ENCODE data around the gene DHRSX. TPM values are rescaled to one million over a fixed set of nuclear protein-coding genes. Genes with fewer than 3 reads are reported as not detected.

Gene DHRSX
- total and polyA plus RNA-seq, 2 experiments from 2014 or later: 15.2 to 30.2 TPM

DNA sequence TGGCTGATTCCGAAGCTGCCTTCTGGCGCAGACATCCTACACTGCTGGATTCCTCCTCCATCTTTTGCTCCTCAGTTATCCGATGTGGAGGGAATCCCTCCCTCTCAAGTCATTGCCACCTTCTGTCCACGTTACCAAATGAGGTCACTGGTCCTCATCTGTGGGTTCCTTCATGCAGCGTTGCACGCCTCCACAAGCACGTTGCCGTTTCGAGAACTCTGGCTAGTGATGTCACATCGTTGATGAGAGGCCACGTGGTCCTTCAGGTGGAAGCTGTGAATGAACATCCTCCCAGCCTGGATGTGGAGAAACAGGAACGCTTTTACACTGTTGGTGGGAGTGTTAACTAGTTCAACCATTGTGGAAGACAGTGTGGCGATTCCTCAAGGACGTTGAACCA, 323.2 kb downstream of the DHRSX start:
- Histone ChIP-seq H3K27ac (no peak overlapping the region), H3K9me3 (ENCODE audit: low read depth) (no peaks in the 10 kb centered on the region), H3F3A (ENCODE audit: insufficient read depth) (no peaks in the 10 kb centered on the region), H3K36me3 (ENCODE audit: low read depth) (no peaks in the 10 kb centered on the region), H4K20me1 (ENCODE audit: insufficient read depth) (no peaks in the 10 kb centered on the region), H3K9ac (no peak overlapping the region), H3K4me3 (no peak overlapping the region), H3K4me2 (ENCODE audit: unreplicated experiment) (no peak overlapping the region), H3K79me2 (ENCODE audit: insufficient read depth) (no peaks in the 10 kb centered on the region), H2AFZ (no peak overlapping the region), H3K27me3 (replicated peaks; ENCODE audit: insufficient read depth) (no peaks in the 10 kb centered on the region), H3K9me2 (ENCODE audit: insufficient read depth) (no peaks in the 10 kb centered on the region), H3K4me1 (ENCODE audit: insufficient read depth) (no peaks in the 10 kb centered on the region)
- DNase-seq: no peak
- 76 to 79% methylated on average over 14 of the region's 14 CpGs for WGBS, 2 experiments (ENCODE audit: low coverage in 1 of 2, low lambda C conversion rate in 2 of 2, missing lambda C conversion rate in 2 of 2)
- in situ Hi-C loops (cut with MboI): no loop called here
- no peak for TF ChIP-seq EZH2 (IDR thresholded peaks at IDR 0.05; ENCODE audit: insufficient read depth, poor library complexity, severe bottlenecking)
- TF ChIP-seq EZH2phosphoT487 (IDR thresholded peaks at IDR 0.05; ENCODE audit: insufficient read depth, low read depth): no peak

DNA sequence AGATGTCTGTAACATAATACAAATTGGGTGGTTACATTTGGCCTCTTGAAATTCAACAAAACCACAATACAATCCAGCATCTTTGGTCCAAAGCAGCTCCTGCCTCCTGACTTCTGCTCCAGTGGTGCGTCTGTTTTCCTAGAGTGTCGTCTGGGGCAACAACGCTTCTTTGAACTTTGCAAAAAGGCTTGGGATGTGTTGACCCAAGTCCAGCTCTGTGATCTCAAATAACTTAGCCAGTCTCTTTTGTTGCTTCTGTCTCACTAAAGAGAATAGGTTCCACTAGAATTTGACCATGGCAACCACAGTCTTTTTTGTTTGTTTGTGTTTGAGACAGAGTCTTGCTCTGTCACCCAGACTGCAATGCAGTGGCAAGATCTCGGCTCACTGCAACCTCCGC, 324.0 kb downstream of the DHRSX start:
- Histone ChIP-seq H3K4me3 (no peak overlapping the region), H3K27ac (no peak overlapping the region), H3K36me3 (ENCODE audit: low read depth) (no peaks in the 10 kb centered on the region), H3K4me2 (ENCODE audit: unreplicated experiment) (no peak overlapping the region), H3K79me2 (ENCODE audit: insufficient read depth) (no peaks in the 10 kb centered on the region), H4K20me1 (ENCODE audit: insufficient read depth) (no peaks in the 10 kb centered on the region), H3K4me1 (ENCODE audit: insufficient read depth) (no peaks in the 10 kb centered on the region), H3K27me3 (replicated peaks; ENCODE audit: insufficient read depth) (no peaks in the 10 kb centered on the region), H3K9me3 (ENCODE audit: low read depth) (no peaks in the 10 kb centered on the region), H3F3A (ENCODE audit: insufficient read depth) (no peaks in the 10 kb centered on the region), H3K9me2 (ENCODE audit: insufficient read depth) (no peaks in the 10 kb centered on the region), H2AFZ (no peak overlapping the region), H3K9ac (no peak overlapping the region)
- DNase-seq: no peak
- in situ Hi-C loops (cut with MboI): no loop called here
- 73 to 74% methylated on average over 5 of the region's 5 CpGs for WGBS, 2 experiments (ENCODE audit: low coverage in 1 of 2, low lambda C conversion rate in 2 of 2, missing lambda C conversion rate in 2 of 2)
- no peak for TF ChIP-seq EZH2phosphoT487 (IDR thresholded peaks at IDR 0.05; ENCODE audit: insufficient read depth, low read depth)
- TF ChIP-seq EZH2 (IDR thresholded peaks at IDR 0.05; ENCODE audit: insufficient read depth, poor library complexity, severe bottlenecking): no peak

DNA sequence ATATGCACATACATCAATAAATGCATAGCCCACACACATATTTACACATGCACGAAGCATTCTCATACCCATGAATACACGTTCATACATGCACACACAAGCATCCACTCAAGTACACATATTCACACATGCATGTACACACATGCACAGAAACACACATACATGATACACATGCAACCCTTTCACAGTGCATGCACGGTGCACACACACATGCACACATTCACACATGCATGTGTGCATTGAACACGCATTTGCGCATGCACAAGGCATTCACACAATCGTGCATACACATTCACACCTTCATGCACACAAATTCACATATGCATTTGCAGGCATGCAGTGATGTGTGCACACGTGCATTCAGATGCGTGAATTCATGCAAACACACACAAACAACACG, 324.5 kb downstream of the DHRSX start:
- Histone ChIP-seq H3K79me2 (ENCODE audit: insufficient read depth) (no peaks in the 10 kb centered on the region), H3K4me1 (ENCODE audit: insufficient read depth) (no peaks in the 10 kb centered on the region), H3K4me3 (no peak overlapping the region), H3K9me2 (ENCODE audit: insufficient read depth) (no peaks in the 10 kb centered on the region), H3K9me3 (ENCODE audit: low read depth) (no peaks in the 10 kb centered on the region), H3F3A (ENCODE audit: insufficient read depth) (no peaks in the 10 kb centered on the region), H3K27me3 (replicated peaks; ENCODE audit: insufficient read depth) (no peaks in the 10 kb centered on the region), H2AFZ (no peak overlapping the region), H3K27ac (no peak overlapping the region), H4K20me1 (ENCODE audit: insufficient read depth) (no peaks in the 10 kb centered on the region), H3K9ac (no peak overlapping the region), H3K4me2 (ENCODE audit: unreplicated experiment) (no peak overlapping the region), H3K36me3 (ENCODE audit: low read depth) (no peaks in the 10 kb centered on the region)
- TF ChIP-seq EZH2phosphoT487 (IDR thresholded peaks at IDR 0.05; ENCODE audit: insufficient read depth, low read depth): no peak
- TF ChIP-seq EZH2 (IDR thresholded peaks at IDR 0.05; ENCODE audit: insufficient read depth, poor library complexity, severe bottlenecking): no peak
- DNase-seq: no peak
- 68 to 70% methylated on average over 9 of the region's 9 CpGs for WGBS, 2 experiments (ENCODE audit: low coverage in 1 of 2, low lambda C conversion rate in 2 of 2, missing lambda C conversion rate in 2 of 2)
- in situ Hi-C loops (cut with MboI): no loop called here

DNA sequence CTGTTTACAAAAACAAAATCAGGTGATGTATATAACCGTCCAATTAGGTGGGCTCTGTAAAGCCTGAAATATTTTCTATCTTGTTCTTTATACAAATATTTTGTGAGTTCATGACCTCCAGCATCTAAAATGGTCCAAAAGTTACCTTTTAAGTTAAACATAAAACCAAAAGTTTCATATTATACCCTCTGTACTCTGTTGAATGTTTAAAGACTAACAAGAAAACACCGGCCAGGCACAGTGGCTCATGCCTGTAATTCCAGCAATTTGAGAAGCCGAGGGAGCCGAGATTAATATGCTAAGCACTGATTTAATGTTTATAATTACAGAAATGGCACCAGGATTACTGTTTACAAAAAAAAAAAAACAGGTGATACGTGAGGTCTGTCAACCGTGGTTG, 328.4 kb downstream of the DHRSX start:
- no peak overlapping the region for H3K4me2 ChIP-seq (ENCODE audit: unreplicated experiment)
- no peak overlapping the region for H3K4me3 ChIP-seq
- no peaks in the 10 kb centered on the region for H3K4me1 ChIP-seq (ENCODE audit: insufficient read depth)
- H3K27me3 ChIP-seq (replicated peaks; ENCODE audit: insufficient read depth): no peaks in the 10 kb centered on the region
- no peaks in the 10 kb centered on the region for H3K9me2 ChIP-seq (ENCODE audit: insufficient read depth)
- H2AFZ ChIP-seq: no peak overlapping the region
- no peak for DNase-seq
- H3K9me3 ChIP-seq (ENCODE audit: low read depth): no peaks in the 10 kb centered on the region
- no peak for TF ChIP-seq EZH2 (IDR thresholded peaks at IDR 0.05; ENCODE audit: insufficient read depth, poor library complexity, severe bottlenecking)
- TF ChIP-seq EZH2phosphoT487 (IDR thresholded peaks at IDR 0.05; ENCODE audit: insufficient read depth, low read depth): no peak
- no peaks in the 10 kb centered on the region for H4K20me1 ChIP-seq (ENCODE audit: insufficient read depth)
- no peaks in the 10 kb centered on the region for H3K36me3 ChIP-seq (ENCODE audit: low read depth)
- no peak overlapping the region for H3K9ac ChIP-seq
- H3K27ac ChIP-seq: no peak overlapping the region
- WGBS, 2 experiments (ENCODE audit: low coverage in 1 of 2, low lambda C conversion rate in 2 of 2, missing lambda C conversion rate in 2 of 2): 64 to 70% methylated on average over 6 of the region's 6 CpGs
- no peaks in the 10 kb centered on the region for H3K79me2 ChIP-seq (ENCODE audit: insufficient read depth)
- H3F3A ChIP-seq (ENCODE audit: insufficient read depth): no peaks in the 10 kb centered on the region
- in situ Hi-C loops (cut with MboI): no loop called here

Other genes starting within 250 kb of the DHRSX start
- gene ZBED1, start within 50 bp of the DHRSX start, total RNA-seq (2014; rRNA removed; shearing (Covaris generic)): 30.4 and 31.1 TPM in 2 replicates
- gene ZBED1, start within 50 bp of the DHRSX start, polyA plus RNA-seq (2016; fragmentation: Nextera tagmentation; extraction: Ambion mirVana): 20.7 and 25.7 TPM in 2 replicates
- gene CD99, start 190.3 kb upstream of the DHRSX start, total RNA-seq (2014; rRNA removed; shearing (Covaris generic)): 395 and 505 TPM in 2 replicates
- 975 and 1,003 TPM in 2 replicates for gene CD99, start 190.3 kb upstream of the DHRSX start, polyA plus RNA-seq (2016; fragmentation: Nextera tagmentation; extraction: Ambion mirVana)

All from GM23248 (cell line).